Hepatocyte (in vitro differentiated cells): ENCODE measurements around the gene GNL3.

ENCODE experiments used
- EZH2phosphoT487 ChIP-seq: fragments of 200-600 bp; sonication (generic); IDR thresholded peaks from one replicate; pipeline ENCODE4 v1.6.1; 2018; ENCODE audit warnings: antibody characterized with exemption, mild to moderate bottlenecking, low read depth, moderate library complexity; ENCODE audit not compliant: unreplicated experiment, severe bottlenecking
- TF ChIP-seq, protein P1 (sequence below): fragments of 200-600 bp; sonication (generic); IDR thresholded peaks from 2 replicates; pipeline ENCODE4 v1.5.1; 2016; ENCODE audit warnings: antibody characterized with exemption, mild to moderate bottlenecking; ENCODE audit not compliant: poor library complexity

DNA sequence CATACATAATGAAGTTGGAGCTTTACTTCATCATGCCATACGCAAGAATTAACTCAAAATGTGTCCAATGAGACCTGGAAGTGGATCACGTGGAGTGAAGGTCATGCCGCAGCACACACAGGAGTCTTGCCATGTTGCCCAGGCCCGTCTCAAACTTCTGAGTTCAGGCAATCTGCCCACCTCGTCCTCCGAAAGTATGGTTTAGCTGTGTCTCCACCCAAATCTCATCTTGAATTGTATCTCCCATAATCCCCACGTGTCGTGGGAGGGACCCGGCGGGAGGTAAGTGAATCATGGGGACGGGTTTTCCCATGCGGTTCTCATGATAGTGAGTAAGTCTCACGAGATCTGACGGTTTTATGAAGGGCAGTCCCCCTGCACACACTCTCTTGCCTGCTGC lies 45.8 kb downstream of the GNL3 start:
- TF ChIP-seq, protein P1, sequence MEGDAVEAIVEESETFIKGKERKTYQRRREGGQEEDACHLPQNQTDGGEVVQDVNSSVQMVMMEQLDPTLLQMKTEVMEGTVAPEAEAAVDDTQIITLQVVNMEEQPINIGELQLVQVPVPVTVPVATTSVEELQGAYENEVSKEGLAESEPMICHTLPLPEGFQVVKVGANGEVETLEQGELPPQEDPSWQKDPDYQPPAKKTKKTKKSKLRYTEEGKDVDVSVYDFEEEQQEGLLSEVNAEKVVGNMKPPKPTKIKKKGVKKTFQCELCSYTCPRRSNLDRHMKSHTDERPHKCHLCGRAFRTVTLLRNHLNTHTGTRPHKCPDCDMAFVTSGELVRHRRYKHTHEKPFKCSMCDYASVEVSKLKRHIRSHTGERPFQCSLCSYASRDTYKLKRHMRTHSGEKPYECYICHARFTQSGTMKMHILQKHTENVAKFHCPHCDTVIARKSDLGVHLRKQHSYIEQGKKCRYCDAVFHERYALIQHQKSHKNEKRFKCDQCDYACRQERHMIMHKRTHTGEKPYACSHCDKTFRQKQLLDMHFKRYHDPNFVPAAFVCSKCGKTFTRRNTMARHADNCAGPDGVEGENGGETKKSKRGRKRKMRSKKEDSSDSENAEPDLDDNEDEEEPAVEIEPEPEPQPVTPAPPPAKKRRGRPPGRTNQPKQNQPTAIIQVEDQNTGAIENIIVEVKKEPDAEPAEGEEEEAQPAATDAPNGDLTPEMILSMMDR: no peak
- no peak for TF ChIP-seq EZH2phosphoT487
